ENCODE results near the gene ATG16L2. TPM values are rescaled to one million over a fixed set of nuclear protein-coding genes. Genes with fewer than 3 reads are reported as not detected.

Gene ATG16L2
- total RNA-seq (2012; rRNA removed), result 6.6 and 7.9 TPM in 2 replicates

GRCh38 chr11:72814286-72815109 lies at the start of gene ATG16L2:
TSS of gene ATG16L2 (plus strand) at chr11:72814411. CDS start at chr11:72814446, 35 bp downstream.
- H3K9ac ChIP-seq (ENCODE audit: low read depth, low read length), result peak within 1 kb of the TSS; percentile 98
- peaks cover 30% of the 10 kb centered on the region for H3K4me1 ChIP-seq (ENCODE audit: control insufficient read depth, insufficient read depth, low read length)
- H3K4me2 ChIP-seq (ENCODE audit: low read length), result peak within 1 kb of the TSS; percentile 86
- peaks cover 4% of the 10 kb centered on the region for H3K36me3 ChIP-seq (ENCODE audit: insufficient read depth, low read length)
- H3K9me3 ChIP-seq (replicated peaks; ENCODE audit: low read length), result no peaks in the 10 kb centered on the region
- no peaks in the 10 kb centered on the region for H3K27me3 ChIP-seq (ENCODE audit: control insufficient read depth, insufficient read depth, low read length)
- peak within 1 kb of the TSS; percentile 98 for H3K4me3 ChIP-seq (ENCODE audit: low read length)

- Histone ChIP-seq H3K9ac (ENCODE audit: low read depth, low read length) (no peak overlapping the region), H3K36me3 (ENCODE audit: insufficient read depth, low read length) (no peaks in the 10 kb centered on the region), H3K27me3 (ENCODE audit: control insufficient read depth, insufficient read depth, low read length) (no peaks in the 10 kb centered on the region), H3K4me1 (ENCODE audit: control insufficient read depth, insufficient read depth, low read length) (no peaks in the 10 kb centered on the region), H3K4me3 (ENCODE audit: low read length) (no peak overlapping the region), H3K9me3 (replicated peaks; ENCODE audit: low read length) (no peaks in the 10 kb centered on the region), H3K4me2 (ENCODE audit: low read length) (no peak overlapping the region)
Observed at GRCh38 chr11:72764503-72764902, 49.7 kb upstream of the ATG16L2 start.

- no peak overlapping the region for H3K9ac ChIP-seq (ENCODE audit: low read depth, low read length)
- no peaks in the 10 kb centered on the region for H3K36me3 ChIP-seq (ENCODE audit: insufficient read depth, low read length)
- H3K9me3 ChIP-seq (replicated peaks; ENCODE audit: low read length), result no peaks in the 10 kb centered on the region
- no peaks in the 10 kb centered on the region for H3K27me3 ChIP-seq (ENCODE audit: control insufficient read depth, insufficient read depth, low read length)
- peaks cover 3% of the 10 kb centered on the region for H3K4me1 ChIP-seq (ENCODE audit: control insufficient read depth, insufficient read depth, low read length)
- no peak overlapping the region for H3K4me2 ChIP-seq (ENCODE audit: low read length)
- H3K4me3 ChIP-seq (ENCODE audit: low read length), result no peak overlapping the region
Observed at GRCh38 chr11:72766152-72766902, 47.9 kb upstream of the ATG16L2 start.

- Histone ChIP-seq H3K36me3 (ENCODE audit: insufficient read depth, low read length) (no peaks in the 10 kb centered on the region), H3K27me3 (ENCODE audit: control insufficient read depth, insufficient read depth, low read length) (no peaks in the 10 kb centered on the region), H3K9ac (ENCODE audit: low read depth, low read length) (no peak overlapping the region), H3K4me3 (ENCODE audit: low read length) (no peak overlapping the region), H3K4me2 (ENCODE audit: low read length) (no peak overlapping the region), H3K4me1 (ENCODE audit: control insufficient read depth, insufficient read depth, low read length) (peaks cover 7% of the 10 kb centered on the region), H3K9me3 (replicated peaks; ENCODE audit: low read length) (no peaks in the 10 kb centered on the region)
Observed at GRCh38 chr11:72767203-72768062, 46.8 kb upstream of the ATG16L2 start.

GRCh38 chr11:72768581-72768980 lies 45.6 kb upstream of the ATG16L2 start:
- H3K4me1 ChIP-seq (ENCODE audit: control insufficient read depth, insufficient read depth, low read length), result peaks cover 18% of the 10 kb centered on the region
- no peak overlapping the region for H3K9ac ChIP-seq (ENCODE audit: low read depth, low read length)
- no peaks in the 10 kb centered on the region for H3K36me3 ChIP-seq (ENCODE audit: insufficient read depth, low read length)
- H3K27me3 ChIP-seq (ENCODE audit: control insufficient read depth, insufficient read depth, low read length), result no peaks in the 10 kb centered on the region
- H3K4me3 ChIP-seq (ENCODE audit: low read length), result no peak overlapping the region
- no peak overlapping the region for H3K4me2 ChIP-seq (ENCODE audit: low read length)
- no peaks in the 10 kb centered on the region for H3K9me3 ChIP-seq (replicated peaks; ENCODE audit: low read length)

GRCh38 chr11:72769680-72770079 lies 44.5 kb upstream of the ATG16L2 start:
- H3K4me3 ChIP-seq (ENCODE audit: low read length), result no peak overlapping the region
- H3K36me3 ChIP-seq (ENCODE audit: insufficient read depth, low read length), result no peaks in the 10 kb centered on the region
- H3K27me3 ChIP-seq (ENCODE audit: control insufficient read depth, insufficient read depth, low read length), result no peaks in the 10 kb centered on the region
- peaks cover 21% of the 10 kb centered on the region for H3K4me1 ChIP-seq (ENCODE audit: control insufficient read depth, insufficient read depth, low read length)
- no peaks in the 10 kb centered on the region for H3K9me3 ChIP-seq (replicated peaks; ENCODE audit: low read length)
- no peak overlapping the region for H3K4me2 ChIP-seq (ENCODE audit: low read length)
- H3K9ac ChIP-seq (ENCODE audit: low read depth, low read length), result no peak overlapping the region

GRCh38 chr11:72770799-72771198 lies 43.4 kb upstream of the ATG16L2 start:
- no peak overlapping the region for H3K9ac ChIP-seq (ENCODE audit: low read depth, low read length)
- no peaks in the 10 kb centered on the region for H3K27me3 ChIP-seq (ENCODE audit: control insufficient read depth, insufficient read depth, low read length)

GRCh38 chr11:72771507-72771906 lies 42.7 kb upstream of the ATG16L2 start:
- no peaks in the 10 kb centered on the region for H3K27me3 ChIP-seq (ENCODE audit: control insufficient read depth, insufficient read depth, low read length)
- H3K9ac ChIP-seq (ENCODE audit: low read depth, low read length), result no peak overlapping the region
- no peak overlapping the region for H3K4me3 ChIP-seq (ENCODE audit: low read length)
- H3K36me3 ChIP-seq (ENCODE audit: insufficient read depth, low read length), result no peaks in the 10 kb centered on the region
- H3K9me3 ChIP-seq (replicated peaks; ENCODE audit: low read length), result no peaks in the 10 kb centered on the region
- H3K4me2 ChIP-seq (ENCODE audit: low read length), result no peak overlapping the region
- H3K4me1 ChIP-seq (ENCODE audit: control insufficient read depth, insufficient read depth, low read length), result peaks cover 21% of the 10 kb centered on the region

More at GRCh38 chr11:72770799-72771198, 43.4 kb upstream of the ATG16L2 start:
- Histone ChIP-seq H3K36me3 (ENCODE audit: insufficient read depth, low read length) (no peaks in the 10 kb centered on the region), H3K4me1 (ENCODE audit: control insufficient read depth, insufficient read depth, low read length) (peaks cover 21% of the 10 kb centered on the region), H3K4me3 (ENCODE audit: low read length) (no peak overlapping the region), H3K9me3 (replicated peaks; ENCODE audit: low read length) (no peaks in the 10 kb centered on the region), H3K4me2 (ENCODE audit: low read length) (no peak overlapping the region)

- Histone ChIP-seq H3K4me3 (ENCODE audit: low read length) (no peak overlapping the region), H3K4me2 (ENCODE audit: low read length) (no peak overlapping the region), H3K9ac (ENCODE audit: low read depth, low read length) (no peak overlapping the region), H3K27me3 (ENCODE audit: control insufficient read depth, insufficient read depth, low read length) (no peaks in the 10 kb centered on the region), H3K36me3 (ENCODE audit: insufficient read depth, low read length) (no peaks in the 10 kb centered on the region), H3K4me1 (ENCODE audit: control insufficient read depth, insufficient read depth, low read length) (peaks cover 21% of the 10 kb centered on the region), H3K9me3 (replicated peaks; ENCODE audit: low read length) (no peaks in the 10 kb centered on the region)
Observed at GRCh38 chr11:72772059-72772458, 42.2 kb upstream of the ATG16L2 start.

- no peaks in the 10 kb centered on the region for H3K27me3 ChIP-seq (ENCODE audit: control insufficient read depth, insufficient read depth, low read length)
- peaks cover 21% of the 10 kb centered on the region for H3K4me1 ChIP-seq (ENCODE audit: control insufficient read depth, insufficient read depth, low read length)
- no peak overlapping the region for H3K9ac ChIP-seq (ENCODE audit: low read depth, low read length)
- no peaks in the 10 kb centered on the region for H3K9me3 ChIP-seq (replicated peaks; ENCODE audit: low read length)
- peak overlapping the region; percentile 12 for H3K4me2 ChIP-seq (ENCODE audit: low read length)
- H3K36me3 ChIP-seq (ENCODE audit: insufficient read depth, low read length), result no peaks in the 10 kb centered on the region
- H3K4me3 ChIP-seq (ENCODE audit: low read length), result no peak overlapping the region
Observed at GRCh38 chr11:72773291-72773690, 40.9 kb upstream of the ATG16L2 start.

GRCh38 chr11:72773696-72774095 lies 40.5 kb upstream of the ATG16L2 start:
- H3K9ac ChIP-seq (ENCODE audit: low read depth, low read length), result no peak overlapping the region
- no peaks in the 10 kb centered on the region for H3K9me3 ChIP-seq (replicated peaks; ENCODE audit: low read length)
- no peaks in the 10 kb centered on the region for H3K36me3 ChIP-seq (ENCODE audit: insufficient read depth, low read length)
- peaks cover 21% of the 10 kb centered on the region for H3K4me1 ChIP-seq (ENCODE audit: control insufficient read depth, insufficient read depth, low read length)
- H3K27me3 ChIP-seq (ENCODE audit: control insufficient read depth, insufficient read depth, low read length), result no peaks in the 10 kb centered on the region
- no peak overlapping the region for H3K4me3 ChIP-seq (ENCODE audit: low read length)
- H3K4me2 ChIP-seq (ENCODE audit: low read length), result peak overlapping the region; percentile 4

Measured in skeletal muscle satellite cell (primary cell).